Measurements from ENCODE around the gene IPO13. TPM values are rescaled to one million over a fixed set of nuclear protein-coding genes. Genes with fewer than 3 reads are reported as not detected.
A peak's percentile ranks its signal among the peaks of the same experiment; 100 is the strongest.

The IPO13 gene
- total RNA-seq, 1 donor from 2014 or later: 28.7 TPM

GRCh38 chr1:43963890-43964289, 17.1 kb downstream of the IPO13 start:
- TF ChIP-seq, protein P1, sequence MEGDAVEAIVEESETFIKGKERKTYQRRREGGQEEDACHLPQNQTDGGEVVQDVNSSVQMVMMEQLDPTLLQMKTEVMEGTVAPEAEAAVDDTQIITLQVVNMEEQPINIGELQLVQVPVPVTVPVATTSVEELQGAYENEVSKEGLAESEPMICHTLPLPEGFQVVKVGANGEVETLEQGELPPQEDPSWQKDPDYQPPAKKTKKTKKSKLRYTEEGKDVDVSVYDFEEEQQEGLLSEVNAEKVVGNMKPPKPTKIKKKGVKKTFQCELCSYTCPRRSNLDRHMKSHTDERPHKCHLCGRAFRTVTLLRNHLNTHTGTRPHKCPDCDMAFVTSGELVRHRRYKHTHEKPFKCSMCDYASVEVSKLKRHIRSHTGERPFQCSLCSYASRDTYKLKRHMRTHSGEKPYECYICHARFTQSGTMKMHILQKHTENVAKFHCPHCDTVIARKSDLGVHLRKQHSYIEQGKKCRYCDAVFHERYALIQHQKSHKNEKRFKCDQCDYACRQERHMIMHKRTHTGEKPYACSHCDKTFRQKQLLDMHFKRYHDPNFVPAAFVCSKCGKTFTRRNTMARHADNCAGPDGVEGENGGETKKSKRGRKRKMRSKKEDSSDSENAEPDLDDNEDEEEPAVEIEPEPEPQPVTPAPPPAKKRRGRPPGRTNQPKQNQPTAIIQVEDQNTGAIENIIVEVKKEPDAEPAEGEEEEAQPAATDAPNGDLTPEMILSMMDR (conservative IDR thresholded peaks at IDR 0.05; ENCODE audit: low read depth, low read length): no peak
- no peak overlapping the region for H3K4me3 ChIP-seq (ENCODE audit: low read depth, low read length)
- DNase-seq (ENCODE audit: low read depth): no peak

DNA sequence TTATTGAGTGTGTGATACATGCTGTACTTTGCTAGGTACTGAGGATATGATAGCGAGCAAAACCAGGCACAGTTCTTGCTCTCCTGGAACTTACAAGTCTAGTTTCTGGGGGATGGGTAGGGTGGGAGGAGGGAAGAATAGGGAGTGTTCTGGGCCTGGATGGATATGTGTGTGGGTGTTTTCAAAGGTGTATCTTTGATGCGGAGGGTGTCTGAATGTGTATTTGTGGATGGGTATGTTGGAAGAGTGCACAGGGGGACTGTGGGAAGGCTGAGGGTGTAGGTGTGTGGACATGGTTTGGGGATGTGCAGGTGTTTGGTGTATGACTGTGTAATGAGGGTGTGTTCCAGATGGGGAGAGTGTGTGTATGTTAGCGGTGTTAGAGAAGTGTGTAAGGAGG, 18.6 kb downstream of the IPO13 start:
- H3K4me3 ChIP-seq (ENCODE audit: low read depth, low read length): no peak overlapping the region
- TF ChIP-seq, protein P1 (conservative IDR thresholded peaks at IDR 0.05; ENCODE audit: low read depth, low read length): no peak
- DNase-seq (ENCODE audit: low read depth): no peak

GRCh38 chr1:43968348-43968948, 21.7 kb downstream of the IPO13 start:
- TF ChIP-seq, protein P1 (conservative IDR thresholded peaks at IDR 0.05; ENCODE audit: low read depth, low read length): no peak
- DNase-seq (ENCODE audit: low read depth): no peak
- no peak overlapping the region for H3K4me3 ChIP-seq (ENCODE audit: low read depth, low read length)

DNA sequence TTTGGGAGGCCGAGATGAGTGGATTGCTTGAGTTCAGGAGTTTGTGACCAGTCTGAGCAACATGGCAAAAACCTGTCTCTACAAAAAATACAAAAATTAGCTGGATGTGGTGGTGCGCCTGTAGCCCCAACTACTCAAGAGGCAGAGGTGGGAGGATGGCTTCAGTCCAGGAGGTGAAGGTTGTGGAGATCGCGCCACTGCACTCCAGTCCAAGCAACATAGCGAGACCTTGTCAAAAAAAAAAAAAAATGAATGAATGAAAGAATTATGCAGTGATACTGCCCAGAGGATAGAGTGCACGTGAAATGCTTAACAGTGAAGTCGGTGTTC, 22.6 kb downstream of the IPO13 start:
- TF ChIP-seq, protein P1 (conservative IDR thresholded peaks at IDR 0.05; ENCODE audit: low read depth, low read length): no peak
- DNase-seq (ENCODE audit: low read depth): no peak
- H3K4me3 ChIP-seq (ENCODE audit: low read depth, low read length): peak overlapping the region; percentile 31

DNA sequence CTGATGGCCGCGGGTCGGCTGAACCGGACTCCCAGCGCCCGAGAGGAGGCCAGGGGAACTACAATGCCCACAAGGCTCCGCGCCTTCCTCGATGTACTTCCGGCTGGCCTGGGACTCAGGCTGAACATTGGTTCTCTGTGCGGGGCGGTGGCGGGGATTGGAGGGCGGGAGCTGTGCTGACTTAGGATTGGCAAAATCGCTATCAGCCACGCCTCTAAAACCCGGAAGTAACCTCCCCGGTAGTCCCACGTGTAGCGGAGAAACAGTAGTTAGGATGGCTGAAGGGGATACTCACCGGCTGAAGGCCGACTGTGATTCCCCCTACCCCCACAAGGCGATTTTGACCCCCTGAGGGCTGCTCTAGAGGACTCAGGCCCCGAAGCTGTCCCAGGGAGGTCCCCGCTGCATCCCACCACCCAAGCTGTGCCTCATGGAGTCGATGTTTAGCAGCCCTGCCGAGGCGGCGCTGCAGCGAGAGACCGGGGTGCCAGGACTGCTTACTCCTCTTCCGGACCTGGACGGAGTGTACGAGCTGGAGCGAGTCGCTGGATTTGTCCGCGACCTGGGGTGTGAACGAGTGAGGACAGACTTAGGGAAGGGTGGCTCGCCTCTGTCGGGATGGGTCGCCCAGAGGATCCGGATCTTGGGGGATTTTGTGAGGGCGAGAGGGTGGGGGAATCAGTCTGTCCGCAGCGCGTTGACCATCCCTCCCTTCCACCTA, 23.2 kb downstream of the IPO13 start, which contains the start of gene DPH2:
Gene DPH2 (plus strand): TSS at position 265 of the 721 bp plus-strand sequence. CDS start 166 bp downstream, at position 431.
- peak; percentile 81 for DNase-seq (ENCODE audit: low read depth)
- peak within 1 kb of the TSS; percentile 71 for H3K4me3 ChIP-seq (ENCODE audit: low read depth, low read length)
- TF ChIP-seq, protein P1 (conservative IDR thresholded peaks at IDR 0.05; ENCODE audit: low read depth, low read length): peak; percentile 13

DNA sequence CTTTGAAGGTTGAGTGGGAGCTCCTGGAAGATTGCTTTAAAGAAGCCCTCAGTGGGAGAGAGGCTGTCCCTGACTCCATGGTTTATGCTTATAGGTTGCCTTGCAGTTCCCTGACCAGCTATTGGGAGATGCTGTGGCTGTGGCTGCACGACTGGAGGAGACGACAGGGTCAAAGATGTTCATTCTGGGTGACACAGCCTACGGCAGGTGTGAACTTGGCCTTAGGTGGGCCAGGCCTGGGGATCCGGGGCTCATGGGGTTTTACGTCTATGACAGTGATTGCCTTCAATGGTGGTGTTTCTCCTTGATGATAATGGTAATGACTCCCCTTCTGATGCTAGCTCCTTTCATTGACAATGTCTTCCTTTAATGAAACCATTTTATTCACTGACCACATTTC, 23.8 kb downstream of the IPO13 start:
- TF ChIP-seq, protein P1 (conservative IDR thresholded peaks at IDR 0.05; ENCODE audit: low read depth, low read length): no peak
- H3K4me3 ChIP-seq (ENCODE audit: low read depth, low read length): peak overlapping the region; percentile 71
- DNase-seq (ENCODE audit: low read depth): no peak

DNA sequence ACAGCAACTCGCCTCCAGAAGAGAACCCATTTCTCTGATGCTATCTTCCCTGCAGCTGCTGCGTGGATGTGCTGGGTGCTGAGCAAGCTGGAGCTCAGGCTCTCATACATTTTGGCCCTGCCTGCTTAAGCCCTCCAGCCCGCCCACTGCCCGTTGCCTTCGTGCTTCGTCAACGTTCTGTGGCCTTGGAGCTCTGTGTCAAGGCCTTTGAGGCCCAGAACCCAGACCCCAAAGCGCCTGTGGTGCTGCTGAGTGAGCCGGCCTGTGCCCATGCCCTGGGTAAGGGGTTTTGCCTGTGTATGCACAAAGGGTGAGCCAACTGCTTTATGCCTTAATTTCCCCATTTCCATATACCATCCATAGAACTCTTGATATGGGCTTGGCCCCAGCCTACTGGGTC, 24.2 kb downstream of the IPO13 start:
- TF ChIP-seq, protein P1 (conservative IDR thresholded peaks at IDR 0.05; ENCODE audit: low read depth, low read length): no peak
- peak overlapping the region; percentile 71 for H3K4me3 ChIP-seq (ENCODE audit: low read depth, low read length)
- no peak for DNase-seq (ENCODE audit: low read depth)
